ENCODE data around the gene USP11.

Gene USP11

DNA sequence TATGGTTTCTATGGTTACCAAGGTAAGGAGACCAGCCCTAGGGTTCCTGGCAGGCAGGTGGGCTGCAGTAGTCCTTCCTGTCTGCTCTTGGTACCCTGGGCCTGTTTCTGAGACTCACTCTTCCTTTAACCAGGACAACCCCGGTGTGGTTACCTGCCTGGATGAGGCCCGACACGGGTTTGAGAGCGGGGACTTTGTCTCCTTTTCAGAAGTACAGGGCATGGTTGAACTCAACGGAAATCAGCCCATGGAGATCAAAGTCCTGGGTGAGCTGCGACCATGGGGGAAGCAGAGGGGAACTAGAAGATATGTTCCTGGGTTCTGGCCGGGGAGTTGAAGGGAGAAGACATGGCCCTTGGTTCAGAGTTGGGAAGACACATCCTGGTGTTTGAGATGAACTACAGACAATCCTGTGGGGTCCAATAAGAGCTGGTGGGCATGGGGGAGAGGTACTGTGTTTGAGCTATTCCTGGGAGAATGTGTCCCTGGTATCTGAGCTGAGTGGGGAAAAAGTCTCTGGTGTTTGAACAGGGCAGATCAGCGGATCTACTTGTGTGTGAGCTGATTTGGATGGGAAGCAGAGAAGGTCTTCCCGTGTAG, 31.4 kb upstream of the USP11 start:
- no peak overlapping the region for H3K4me3 ChIP-seq (ENCODE audit: low read length)
- no peak for DNase-seq (ENCODE audit: low read depth, low spot score)

DNA sequence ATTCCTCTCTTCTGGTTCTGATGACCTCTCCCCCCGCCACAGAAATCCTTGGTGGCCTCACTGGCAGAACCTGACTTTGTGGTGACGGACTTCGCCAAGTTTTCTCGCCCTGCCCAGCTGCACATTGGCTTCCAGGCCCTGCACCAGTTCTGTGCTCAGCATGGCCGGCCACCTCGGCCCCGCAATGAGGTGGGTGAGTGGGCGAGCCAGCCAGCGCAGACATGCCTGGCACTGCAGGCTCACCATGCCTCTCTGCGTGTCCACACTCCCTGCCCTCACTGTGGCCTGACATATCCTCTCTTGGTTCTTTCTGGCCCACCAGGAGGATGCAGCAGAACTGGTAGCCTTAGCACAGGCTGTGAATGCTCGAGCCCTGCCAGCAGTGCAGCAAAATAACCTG, 30.5 kb upstream of the USP11 start:
- no peak for DNase-seq (ENCODE audit: low read depth, low spot score)
- H3K4me3 ChIP-seq (ENCODE audit: low read length): no peak overlapping the region

DNA sequence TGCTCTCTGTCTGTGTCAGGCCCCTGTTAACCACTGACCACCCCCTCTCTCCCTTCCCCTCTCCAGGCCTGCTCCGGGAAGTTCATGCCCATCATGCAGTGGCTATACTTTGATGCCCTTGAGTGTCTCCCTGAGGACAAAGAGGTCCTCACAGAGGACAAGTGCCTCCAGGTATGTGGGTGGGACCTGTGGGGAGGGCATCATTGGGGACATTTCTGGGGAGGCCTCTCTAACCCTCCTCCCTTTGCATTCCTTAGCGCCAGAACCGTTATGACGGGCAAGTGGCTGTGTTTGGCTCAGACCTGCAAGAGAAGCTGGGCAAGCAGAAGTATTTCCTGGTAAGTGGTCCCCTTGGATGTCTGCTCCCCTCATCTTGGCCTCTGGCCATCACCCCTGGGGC, 29.9 kb upstream of the USP11 start:
- no peak overlapping the region for H3K4me3 ChIP-seq (ENCODE audit: low read length)
- no peak for DNase-seq (ENCODE audit: low read depth, low spot score)

DNA sequence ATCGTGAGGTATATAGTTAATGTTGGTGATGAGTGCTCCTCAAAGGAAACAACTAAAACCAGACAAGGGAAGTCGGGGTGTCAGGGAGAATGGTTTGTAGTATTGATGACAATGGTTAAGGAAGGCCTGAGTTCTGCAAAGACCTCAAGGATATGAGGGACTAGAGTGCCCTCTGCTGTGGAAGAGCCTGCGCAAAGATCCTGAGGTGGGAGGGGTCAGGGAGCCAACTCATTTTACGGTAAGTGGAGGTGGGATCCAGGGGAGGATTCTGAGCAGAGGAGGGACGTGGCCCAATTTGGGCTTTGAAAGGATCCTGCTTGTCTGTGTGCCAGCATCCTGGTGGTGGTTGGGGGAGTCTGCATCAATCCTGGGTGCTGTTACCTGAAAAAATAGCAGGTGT, 27.8 kb upstream of the USP11 start:
- no peak for DNase-seq (ENCODE audit: low read depth, low spot score)
- no peak overlapping the region for H3K4me3 ChIP-seq (ENCODE audit: low read length)

DNA sequence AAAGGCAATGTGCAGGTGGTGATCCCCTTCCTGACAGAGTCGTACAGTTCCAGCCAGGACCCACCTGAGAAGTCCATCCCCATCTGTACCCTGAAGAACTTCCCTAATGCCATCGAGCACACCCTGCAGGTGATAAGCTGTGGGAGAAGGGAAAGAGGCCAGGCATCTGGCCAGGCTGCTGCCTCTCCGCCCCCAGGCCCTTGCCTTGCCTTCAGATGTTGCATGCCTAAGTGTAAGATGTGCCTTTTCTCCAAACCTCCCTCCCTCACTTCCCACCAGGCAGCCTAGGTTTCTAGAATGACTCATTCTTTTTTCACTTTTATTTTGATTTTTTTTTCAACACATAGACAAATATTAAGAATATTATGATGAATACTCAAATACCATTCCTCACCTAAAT, 26.5 kb upstream of the USP11 start:
- no peak for DNase-seq (ENCODE audit: low read depth, low spot score)
- no peak overlapping the region for H3K4me3 ChIP-seq (ENCODE audit: low read length)

DNA sequence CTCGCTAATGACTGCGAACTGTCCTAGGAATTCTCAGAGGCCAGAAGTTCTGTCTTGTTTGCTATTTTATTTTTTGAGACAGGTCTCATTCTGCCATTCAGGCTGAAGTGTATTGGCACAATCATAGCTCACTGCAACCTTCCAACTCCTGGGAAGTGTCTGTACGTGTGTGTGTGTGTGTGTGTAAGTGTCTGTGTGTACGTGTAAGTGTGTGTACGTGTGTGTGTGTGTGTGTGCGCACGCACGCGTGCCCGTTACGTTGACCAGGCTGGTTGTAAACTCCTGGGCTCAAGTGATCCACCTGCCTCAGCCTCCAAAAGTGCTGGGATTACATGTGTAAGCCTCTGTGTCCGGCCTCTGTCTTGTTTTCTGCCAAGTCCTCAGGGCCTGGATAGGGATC, 24.7 kb upstream of the USP11 start:
- no peak overlapping the region for H3K4me3 ChIP-seq (ENCODE audit: low read length)
- DNase-seq (ENCODE audit: low read depth, low spot score): no peak

DNA sequence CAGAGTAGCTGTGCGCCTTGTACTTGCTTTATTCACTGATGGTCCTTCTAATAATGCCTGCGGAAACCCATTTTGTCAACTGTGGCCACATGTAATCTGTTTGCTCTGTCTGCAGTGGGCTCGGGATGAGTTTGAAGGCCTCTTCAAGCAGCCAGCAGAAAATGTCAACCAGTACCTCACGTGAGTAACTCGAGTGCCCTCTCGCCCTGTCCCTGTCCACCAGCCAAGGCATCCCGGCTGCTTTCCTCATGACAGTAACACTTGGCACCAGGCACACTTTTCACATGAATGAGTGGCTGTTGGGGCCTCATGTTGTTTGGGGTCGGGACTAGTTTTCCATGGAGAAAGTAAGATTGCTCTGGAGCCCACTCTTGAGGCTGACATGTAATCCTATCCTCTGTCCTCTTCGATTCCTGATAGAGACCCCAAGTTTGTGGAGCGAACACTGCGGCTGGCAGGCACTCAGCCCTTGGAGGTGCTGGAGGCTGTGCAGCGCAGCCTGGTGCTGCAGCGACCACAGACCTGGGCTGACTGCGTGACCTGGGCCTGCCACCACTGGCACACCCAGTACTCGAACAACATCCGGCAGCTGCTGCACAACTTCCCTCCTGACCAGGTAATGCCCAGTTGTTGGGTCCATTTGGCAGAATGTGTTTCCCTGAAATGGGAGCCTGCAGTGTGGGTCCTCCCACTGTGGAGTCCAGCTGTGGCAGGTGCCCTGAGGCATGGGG, 23.1 kb upstream of the USP11 start:
- DNase-seq (ENCODE audit: low read depth, low spot score): no peak
- no peak overlapping the region for H3K4me3 ChIP-seq (ENCODE audit: low read length)

DNA sequence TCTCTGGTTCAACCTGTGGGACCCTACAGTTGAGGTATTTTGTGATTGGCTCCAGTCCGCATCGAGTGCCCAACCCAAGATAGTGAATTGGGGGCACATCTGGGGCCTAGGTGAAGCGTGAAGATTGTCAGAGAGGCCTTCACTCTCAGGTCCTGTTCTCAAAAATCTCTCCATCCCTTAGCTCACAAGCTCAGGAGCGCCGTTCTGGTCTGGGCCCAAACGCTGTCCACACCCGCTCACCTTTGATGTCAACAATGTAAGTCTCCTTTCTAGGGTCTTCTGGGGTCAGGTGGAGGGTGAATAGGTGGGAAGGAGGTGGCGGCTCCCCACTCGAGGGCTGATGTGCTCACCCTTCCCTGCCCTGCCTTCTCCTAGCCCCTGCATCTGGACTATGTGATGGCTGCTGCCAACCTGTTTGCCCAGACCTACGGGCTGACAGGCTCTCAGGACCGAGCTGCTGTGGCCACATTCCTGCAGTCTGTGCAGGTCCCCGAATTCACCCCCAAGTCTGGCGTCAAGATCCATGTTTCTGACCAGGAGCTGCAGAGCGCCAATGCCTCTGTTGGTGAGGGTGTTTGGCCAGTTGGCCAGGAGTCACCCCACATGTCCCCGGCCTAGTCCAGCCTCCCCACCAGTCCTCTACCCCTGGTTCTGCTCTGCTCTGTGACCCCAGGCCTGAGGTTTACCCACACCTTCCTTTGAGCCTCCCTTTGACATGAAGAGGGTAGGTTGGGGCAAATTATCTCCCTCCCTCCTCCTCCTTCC, 22.0 kb upstream of the USP11 start:
- DNase-seq (ENCODE audit: low read depth, low spot score): no peak
- H3K4me3 ChIP-seq (ENCODE audit: low read length): no peak overlapping the region

DNA sequence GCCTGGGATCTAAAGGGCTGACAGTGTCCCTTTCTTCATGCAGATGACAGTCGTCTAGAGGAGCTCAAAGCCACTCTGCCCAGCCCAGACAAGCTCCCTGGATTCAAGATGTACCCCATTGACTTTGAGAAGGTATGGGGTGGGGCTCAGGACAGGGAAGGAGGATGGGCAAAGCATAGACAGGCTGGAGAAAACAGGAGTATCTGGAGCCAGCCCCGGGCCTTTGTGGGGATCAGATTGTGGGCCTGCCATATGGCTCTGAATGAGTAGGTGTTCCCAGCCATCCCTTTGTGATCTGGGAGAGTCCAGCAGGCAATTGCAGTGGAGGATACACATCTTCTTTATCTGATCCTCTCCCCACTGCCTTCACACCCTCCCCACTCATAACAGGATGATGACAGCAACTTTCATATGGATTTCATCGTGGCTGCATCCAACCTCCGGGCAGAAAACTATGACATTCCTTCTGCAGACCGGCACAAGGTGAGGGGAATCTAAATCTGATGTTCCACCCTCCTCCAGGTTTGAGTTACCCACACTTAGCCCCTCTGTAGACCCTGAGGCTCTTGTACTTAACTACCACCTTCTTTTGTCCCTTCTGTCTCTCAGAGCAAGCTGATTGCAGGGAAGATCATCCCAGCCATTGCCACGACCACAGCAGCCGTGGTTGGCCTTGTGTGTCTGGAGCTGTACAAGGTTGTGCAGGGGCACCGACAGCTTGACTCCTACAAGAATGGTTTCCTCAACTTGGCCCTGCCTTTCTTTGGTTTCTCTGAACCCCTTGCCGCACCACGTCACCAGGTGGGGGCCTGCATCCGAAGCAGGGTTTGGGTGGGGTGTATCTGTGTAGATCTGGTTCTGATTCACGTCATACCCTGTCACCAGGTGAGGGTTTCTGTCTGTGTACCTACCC, 20.2 kb upstream of the USP11 start:
- no peak for DNase-seq (ENCODE audit: low read depth, low spot score)
- no peak overlapping the region for H3K4me3 ChIP-seq (ENCODE audit: low read length)

DNA sequence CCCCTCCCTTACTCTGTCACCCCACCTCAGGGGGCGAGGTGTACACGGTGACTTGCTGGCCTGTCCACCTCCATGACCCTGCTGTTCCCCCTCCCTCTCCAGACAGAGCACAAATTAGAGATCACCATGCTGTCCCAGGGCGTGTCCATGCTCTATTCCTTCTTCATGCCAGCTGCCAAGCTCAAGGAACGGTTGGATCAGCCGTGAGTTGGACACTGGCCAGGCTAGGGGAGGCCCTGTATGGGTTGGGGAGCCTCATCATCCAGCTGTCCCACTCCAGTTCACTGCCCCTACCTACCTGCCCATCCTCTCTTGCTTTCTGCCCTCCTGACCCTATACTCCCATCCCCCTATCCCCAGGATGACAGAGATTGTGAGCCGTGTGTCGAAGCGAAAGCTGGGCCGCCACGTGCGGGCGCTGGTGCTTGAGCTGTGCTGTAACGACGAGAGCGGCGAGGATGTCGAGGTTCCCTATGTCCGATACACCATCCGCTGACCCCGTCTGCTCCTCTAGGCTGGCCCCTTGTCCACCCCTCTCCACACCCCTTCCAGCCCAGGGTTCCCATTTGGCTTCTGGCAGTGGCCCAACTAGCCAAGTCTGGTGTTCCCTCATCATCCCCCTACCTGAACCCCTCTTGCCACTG, 18.3 kb upstream of the USP11 start:
- DNase-seq (ENCODE audit: low read depth, low spot score): no peak
- no peak overlapping the region for H3K4me3 ChIP-seq (ENCODE audit: low read length)

DNA sequence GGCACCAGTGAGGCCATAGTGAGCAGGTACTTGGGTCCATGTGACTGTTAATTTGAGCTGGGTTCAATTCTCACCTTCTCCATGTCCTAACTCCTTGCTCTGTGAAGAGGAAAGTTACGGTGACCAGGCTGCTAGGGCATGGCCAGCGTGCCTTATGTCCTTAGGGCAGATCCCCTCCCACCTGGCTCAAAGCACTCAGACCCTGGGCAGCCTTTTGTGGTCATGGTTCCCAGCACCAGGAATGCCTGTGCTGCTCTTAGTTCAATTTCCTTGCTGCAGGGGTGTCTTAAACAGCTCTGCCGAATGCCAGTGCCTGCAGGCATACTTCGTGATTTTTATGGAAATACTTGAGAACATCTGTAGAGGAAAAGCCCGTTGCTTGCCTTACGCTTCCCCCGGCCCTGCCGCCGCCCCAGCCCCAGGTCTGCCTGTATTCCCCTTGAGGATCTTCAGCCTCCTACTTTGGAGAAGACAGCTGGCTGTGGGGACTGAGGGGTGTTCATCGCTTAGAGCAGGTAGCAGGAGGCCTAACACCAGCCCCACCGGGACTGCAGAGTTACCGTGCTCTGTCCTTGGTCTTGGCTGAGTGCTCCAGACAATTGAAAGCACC, 17.4 kb upstream of the USP11 start:
- H3K4me3 ChIP-seq (ENCODE audit: low read length): no peak overlapping the region
- no peak for DNase-seq (ENCODE audit: low read depth, low spot score)

DNA sequence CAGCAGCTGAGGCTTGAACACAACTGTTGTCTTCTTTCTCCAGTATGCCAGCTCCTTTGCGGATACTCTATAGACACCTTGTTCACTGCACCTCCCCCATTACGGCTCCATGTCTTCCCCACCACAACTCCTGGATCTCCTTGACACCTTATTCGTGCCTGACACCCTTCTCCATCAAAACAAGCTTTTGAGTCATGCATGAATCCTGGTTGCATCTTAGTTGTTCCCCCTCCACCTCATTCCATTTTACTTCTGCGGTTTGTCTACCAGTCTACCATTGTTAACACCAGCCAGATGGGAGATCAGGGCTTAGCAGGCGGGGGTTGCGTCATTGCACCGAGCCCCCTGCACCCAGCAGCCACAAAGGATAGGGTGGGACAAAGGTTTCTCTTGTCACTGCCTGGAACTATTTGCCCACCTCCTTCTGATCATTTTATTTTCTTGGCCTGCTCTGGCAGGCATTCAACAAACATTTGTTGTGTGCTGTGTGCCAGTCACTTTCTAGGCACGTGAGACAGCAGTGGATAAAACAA, 16.4 kb upstream of the USP11 start:
- no peak overlapping the region for H3K4me3 ChIP-seq (ENCODE audit: low read length)
- no peak for DNase-seq (ENCODE audit: low read depth, low spot score)

DNA sequence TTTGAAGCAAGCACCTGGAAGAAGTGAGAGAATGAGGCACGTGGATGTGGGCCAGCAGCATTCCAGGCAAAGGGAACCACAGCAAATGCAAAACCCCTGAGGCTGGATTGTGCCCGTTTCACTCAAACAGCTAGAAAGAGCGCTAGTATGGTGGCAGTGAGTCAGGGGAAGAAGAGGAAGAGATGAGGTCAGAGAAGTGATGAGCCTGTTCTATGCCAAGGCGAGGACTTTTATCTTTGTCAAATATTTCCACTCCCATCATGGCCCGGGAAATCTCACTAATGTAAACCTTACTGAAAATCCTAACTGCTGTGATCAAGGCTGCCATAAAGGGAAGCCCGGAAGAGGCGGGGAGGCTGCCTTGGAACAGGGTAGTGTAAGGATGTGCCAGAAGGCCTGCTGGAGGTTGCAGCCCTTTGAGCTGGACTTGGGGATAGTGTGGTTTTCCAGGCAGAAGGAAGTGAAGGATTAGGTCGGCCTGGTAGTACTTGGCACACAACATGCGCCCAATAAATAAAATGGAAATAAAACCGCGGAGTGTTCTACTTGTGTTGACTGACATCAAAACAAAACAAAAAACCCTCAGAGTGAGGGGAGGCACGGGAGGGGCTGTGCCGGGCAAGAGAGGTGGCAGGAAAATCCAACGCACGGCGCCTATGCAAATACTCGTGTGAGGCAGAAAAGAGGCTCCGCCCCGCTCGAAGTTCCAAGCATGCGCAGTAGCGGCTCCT, 15.5 kb upstream of the USP11 start:
- no peak for DNase-seq (ENCODE audit: low read depth, low spot score)
- peak overlapping the region; percentile 35 for H3K4me3 ChIP-seq (ENCODE audit: low read length)

DNA sequence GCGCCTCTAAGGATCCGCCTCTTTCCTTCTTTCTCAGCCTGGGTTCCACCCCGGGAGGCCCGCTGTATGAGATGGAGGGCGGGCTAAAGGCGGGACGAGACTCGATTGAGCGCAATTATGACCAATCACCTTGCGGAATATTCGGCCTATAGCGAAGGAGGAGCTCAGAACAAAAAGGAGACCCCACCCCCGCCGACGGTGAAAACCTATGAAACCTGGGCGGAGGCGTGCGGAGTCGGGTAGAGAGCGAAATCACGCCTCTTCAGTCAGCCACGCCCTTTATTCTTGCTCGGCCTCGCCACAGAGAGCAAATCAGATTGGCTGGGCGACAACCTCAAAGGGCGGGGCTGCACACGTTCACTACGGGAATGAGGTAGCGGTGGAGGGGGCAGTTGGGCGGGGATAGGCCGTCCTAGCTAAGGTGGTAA, 14.9 kb upstream of the USP11 start:
- DNase-seq (ENCODE audit: low read depth, low spot score): peak; percentile 96
- H3K4me3 ChIP-seq (ENCODE audit: low read length): peak overlapping the region; percentile 72

DNA sequence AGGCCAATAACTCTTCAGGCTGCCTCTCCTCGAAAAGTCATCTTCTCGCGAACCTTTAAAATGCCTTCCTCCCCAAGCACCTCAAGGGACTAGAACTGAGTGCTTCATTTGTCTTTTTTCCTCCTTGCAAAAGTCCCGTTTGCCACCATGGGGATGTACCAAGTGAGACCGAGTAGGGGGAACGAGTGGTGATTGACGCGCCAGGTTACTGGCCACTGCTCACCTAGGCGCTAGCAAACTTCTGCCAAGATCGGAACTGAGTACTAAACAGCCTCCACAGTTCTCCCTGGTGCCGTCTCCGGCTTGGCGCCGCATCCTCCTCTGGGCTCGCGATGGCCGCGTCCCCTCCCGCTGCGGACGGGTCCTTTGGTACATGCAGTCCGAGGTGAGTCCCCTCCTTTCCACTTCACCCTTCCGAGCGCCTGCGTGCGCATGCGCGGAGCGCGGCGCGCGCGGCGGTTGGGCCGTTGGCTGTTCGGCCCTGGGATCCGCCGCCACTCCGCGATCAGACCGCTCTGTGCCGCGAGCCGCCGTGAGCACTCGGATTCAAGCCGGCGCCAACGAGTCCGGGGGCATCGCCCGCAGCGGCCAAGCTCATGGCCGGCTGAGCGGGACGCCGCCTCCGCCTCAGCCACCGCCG, 14.4 kb upstream of the USP11 start, which contains the start of gene CDK16:
CDK16 (plus strand) TSS at position 402 of the 640 bp plus-strand sequence. CDS start 4,877 bp downstream, outside the sequence.
- H3K4me3 ChIP-seq (ENCODE audit: low read length): peak within 1 kb of the TSS; percentile 72
- peak; percentile 72 for DNase-seq (ENCODE audit: low read depth, low spot score)

DNA sequence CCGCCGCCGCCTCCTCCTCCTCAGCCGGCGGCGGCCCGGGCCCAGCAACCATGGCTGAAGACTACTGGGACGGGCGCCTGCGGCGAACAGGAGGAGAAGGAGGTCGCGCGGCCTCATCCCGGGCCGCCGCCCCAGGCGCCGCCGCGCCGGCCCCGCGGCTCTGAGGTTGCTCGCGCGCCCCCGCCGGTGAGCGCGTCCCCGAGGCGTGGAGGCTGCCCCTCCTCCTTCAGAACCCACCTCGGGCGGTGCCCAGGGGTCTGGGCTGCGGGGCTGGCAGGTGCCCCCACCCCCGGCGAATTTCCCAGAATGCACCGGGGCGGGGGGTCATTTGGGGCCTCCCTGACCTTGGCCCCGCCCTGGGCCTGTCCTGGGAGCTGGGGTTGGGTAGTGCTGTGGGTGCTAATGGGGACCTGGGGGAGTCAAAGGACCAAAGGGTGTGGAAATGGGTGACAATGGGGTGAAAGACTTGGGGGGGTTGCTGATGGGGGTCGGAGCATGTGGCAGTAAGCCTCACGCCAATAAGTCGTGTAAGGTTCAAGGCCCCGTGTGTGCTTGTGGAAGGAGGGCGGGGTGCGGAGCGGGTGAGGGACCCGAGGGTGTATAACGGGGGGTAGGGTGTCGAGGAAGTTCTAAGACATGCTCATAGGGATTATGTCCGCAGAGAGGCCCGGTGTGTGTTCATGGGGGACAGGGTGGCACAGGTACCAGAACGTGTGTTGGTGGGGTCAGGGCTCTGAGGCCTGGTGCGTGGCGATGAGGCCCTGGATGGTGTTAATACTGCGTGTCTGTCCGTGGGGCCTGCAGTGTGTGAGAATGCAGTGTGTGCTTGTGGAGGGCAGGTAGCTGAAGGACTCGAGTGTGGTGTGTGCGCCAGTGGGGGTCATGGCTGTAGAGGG, 13.6 kb upstream of the USP11 start:
- peak overlapping the region; percentile 72 for H3K4me3 ChIP-seq (ENCODE audit: low read length)
- no peak for DNase-seq (ENCODE audit: low read depth, low spot score)

Data from Jurkat, Clone E6-1 (cell line).